Smooth muscle cell of the umbilical artery (primary cell): ENCODE data around the gene GPR39. TPM values are rescaled to one million over a fixed set of nuclear protein-coding genes. Genes with fewer than 3 reads are reported as not detected.

ENCODE experiments used
- total RNA-seq: library from RNA; depleted of rRNA; stranded (reverse); fragments of >200 nt; gene quantifications from 2 replicates; pipeline ENCODE4 v1.2.3, GENCODE V29; 2014

GPR39 gene
- 1.8 and 7.4 TPM in 2 replicates for total RNA-seq

GRCh38 chr2:132416723-132417395, at the start of gene GPR39:
Gene GPR39 (plus strand): TSS chr2:132416805.

GRCh38 chr2:132669908-132670495, 253.4 kb downstream of the GPR39 start, which contains the start of gene LYPD1:
Gene LYPD1 (minus strand): TSS chr2:132670205. CDS start chr2:132669932, 273 bp downstream.

